H1 (cell line): ENCODE data around the gene CHD5. TPM values are rescaled to one million over a fixed set of nuclear protein-coding genes. Genes with fewer than 3 reads are reported as not detected.

Source experiments
- HDAC6 ChIP-seq: IDR thresholded peaks from one replicate; pipeline ENCODE4 v1.7.1; 2012; ENCODE audit warnings: low read depth, mild to moderate bottlenecking, inconsistent platforms, low read length, moderate library complexity
- polyA plus RNA-seq, 7 experiments: library from polyadenylated mRNA; depleted of rRNA in 3 of 7; stranded (reverse) in 5 of 7; unstranded in 2 of 7; fragments of >200 nt in 5 of 7; fragments of 200-250 nt in 2 of 7; gene quantifications; 1 replicate in 5 of 7; 2 replicates in 1 of 7; 4 replicates in 1 of 7; pipeline versions ENCODE4 v1.2.1 to v1.2.3, GENCODE V29; 2011 to 2013; ENCODE audit warnings: missing spikeins in 2 of 7, mixed read lengths in 2 of 7
- total RNA-seq: library from RNA; stranded (reverse); fragmentation: NEBNext Ultra II Directional; extraction: Animal tissue kit (Norgen Biotek cat#: 25700); gene quantifications from 2 replicates; pipeline ENCODE4 v1.2.1, GENCODE V29; 2021

CHD5 gene
- total and polyA plus RNA-seq, 2 of the 8 experiments (the other 6 are each of a cell fraction or from before 2014, with no cell fraction given), result 0.42 to 1.8 TPM

- no peak for TF ChIP-seq HDAC6
- TF ChIP-seq, all 59 proteins: peak for 0
Observed at GRCh38 chr1:6086762-6087376, 93.3 kb downstream of the CHD5 start (continued).
